Measurements from ENCODE around the gene TYR. TPM values are rescaled to one million over a fixed set of nuclear protein-coding genes. Genes with fewer than 3 reads are reported as not detected.

The TYR gene
- total RNA-seq, 1 donor from 2014 or later = not detected

DNA sequence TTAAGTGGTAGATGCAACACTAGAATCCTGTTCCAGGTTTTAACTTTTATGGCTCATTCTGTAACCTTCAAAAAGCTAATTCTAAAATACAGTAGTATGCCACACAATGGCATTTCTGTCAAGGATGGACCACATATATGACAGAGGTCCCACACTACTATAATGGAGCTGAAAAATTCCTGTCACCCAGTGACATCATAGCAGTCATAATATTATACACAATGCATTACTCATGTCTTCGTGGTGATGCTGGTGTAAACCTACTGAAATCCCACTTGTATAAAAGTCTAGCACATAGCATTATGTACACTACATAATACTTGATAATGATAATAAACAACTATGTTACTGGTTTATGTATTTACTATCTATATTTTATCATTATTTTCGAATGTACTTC lies 12.1 kb downstream of the TYR start:
- Histone ChIP-seq H3K27me3 (ENCODE audit: control insufficient read depth, insufficient read depth, low read length) (no peaks in the 10 kb centered on the region), H3K36me3 (ENCODE audit: control insufficient read depth, insufficient read depth, low read length) (no peaks in the 10 kb centered on the region), H3K4me3 (ENCODE audit: low read depth, low read length) (no peak overlapping the region)
- TF ChIP-seq, protein P1, sequence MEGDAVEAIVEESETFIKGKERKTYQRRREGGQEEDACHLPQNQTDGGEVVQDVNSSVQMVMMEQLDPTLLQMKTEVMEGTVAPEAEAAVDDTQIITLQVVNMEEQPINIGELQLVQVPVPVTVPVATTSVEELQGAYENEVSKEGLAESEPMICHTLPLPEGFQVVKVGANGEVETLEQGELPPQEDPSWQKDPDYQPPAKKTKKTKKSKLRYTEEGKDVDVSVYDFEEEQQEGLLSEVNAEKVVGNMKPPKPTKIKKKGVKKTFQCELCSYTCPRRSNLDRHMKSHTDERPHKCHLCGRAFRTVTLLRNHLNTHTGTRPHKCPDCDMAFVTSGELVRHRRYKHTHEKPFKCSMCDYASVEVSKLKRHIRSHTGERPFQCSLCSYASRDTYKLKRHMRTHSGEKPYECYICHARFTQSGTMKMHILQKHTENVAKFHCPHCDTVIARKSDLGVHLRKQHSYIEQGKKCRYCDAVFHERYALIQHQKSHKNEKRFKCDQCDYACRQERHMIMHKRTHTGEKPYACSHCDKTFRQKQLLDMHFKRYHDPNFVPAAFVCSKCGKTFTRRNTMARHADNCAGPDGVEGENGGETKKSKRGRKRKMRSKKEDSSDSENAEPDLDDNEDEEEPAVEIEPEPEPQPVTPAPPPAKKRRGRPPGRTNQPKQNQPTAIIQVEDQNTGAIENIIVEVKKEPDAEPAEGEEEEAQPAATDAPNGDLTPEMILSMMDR (IDR thresholded peaks at IDR 0.05; ENCODE audit: insufficient read depth, low read length, severe bottlenecking) = no peak
- no peak for DNase-seq (ENCODE audit: low read depth)
- FAIRE-seq = no peak

DNA sequence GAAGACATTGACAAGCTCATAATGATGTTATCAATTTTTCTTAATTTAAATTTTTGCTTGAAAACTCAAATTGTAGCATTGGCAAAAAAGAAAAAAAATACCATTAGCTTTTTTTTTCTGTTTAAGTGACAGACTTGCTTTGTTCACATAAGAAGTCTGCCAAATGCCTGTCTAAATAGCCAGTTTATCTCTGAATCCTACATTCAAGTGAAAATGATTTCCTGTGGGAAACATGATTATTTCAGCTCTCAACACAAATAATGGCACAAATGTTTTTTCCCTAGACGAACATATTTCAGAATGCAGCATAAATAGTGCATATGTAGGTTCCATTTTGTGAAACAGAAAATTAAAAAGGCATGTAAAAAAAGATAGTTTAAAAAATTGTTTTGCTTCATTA lies 23.5 kb downstream of the TYR start:
- FAIRE-seq = no peak
- no peaks in the 10 kb centered on the region for H3K27me3 ChIP-seq (ENCODE audit: control insufficient read depth, insufficient read depth, low read length)
- no peaks in the 10 kb centered on the region for H3K36me3 ChIP-seq (ENCODE audit: control insufficient read depth, insufficient read depth, low read length)
- TF ChIP-seq, protein P1 (IDR thresholded peaks at IDR 0.05; ENCODE audit: insufficient read depth, low read length, severe bottlenecking) = no peak
- DNase-seq (ENCODE audit: low read depth) = no peak
- H3K4me3 ChIP-seq (ENCODE audit: low read depth, low read length) = no peak overlapping the region

DNA sequence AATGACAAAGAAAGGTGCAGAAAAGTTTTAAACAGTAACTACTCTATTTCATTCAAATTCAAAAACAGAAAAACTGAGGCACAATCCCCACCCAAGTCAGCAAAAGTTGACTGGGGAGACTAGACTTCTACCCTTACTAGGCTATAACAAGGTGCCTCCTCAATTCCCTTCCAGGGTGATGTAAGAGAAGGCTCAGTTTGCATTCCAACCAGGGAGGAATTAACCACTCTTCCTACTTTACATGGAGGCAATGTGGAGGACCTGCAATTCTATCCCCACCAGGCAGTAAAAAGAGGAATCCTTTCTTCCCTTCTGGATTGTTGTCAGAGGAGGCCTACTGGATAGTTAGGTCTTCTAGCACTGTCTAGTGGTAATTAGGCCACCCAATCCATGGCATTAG lies 26.1 kb downstream of the TYR start:
- FAIRE-seq (no peak), DNase-seq (ENCODE audit: low read depth) (no peak)
- TF ChIP-seq, protein P1 (IDR thresholded peaks at IDR 0.05; ENCODE audit: insufficient read depth, low read length, severe bottlenecking) = no peak

DNA sequence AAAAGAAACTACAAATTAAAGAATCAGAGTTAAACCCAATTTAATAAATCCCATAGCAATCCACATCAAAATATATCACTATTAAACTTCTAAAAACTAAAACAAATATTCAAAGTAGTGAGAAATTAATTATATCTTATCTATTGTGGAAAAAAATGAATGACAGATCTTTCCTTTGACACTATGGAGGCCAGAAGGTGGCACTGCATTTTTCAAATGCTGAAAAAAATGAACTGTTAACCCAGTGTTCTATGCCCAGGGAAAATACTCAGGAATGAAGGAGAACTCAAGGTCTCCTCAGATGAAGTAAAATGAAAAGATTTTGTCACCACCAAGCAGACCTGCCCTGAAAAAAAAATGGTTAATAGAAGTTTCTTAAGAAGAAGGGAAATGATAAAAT lies 27.7 kb downstream of the TYR start:
- no peak for FAIRE-seq
- Histone ChIP-seq H3K27me3 (ENCODE audit: control insufficient read depth, insufficient read depth, low read length) (no peaks in the 10 kb centered on the region), H3K36me3 (ENCODE audit: control insufficient read depth, insufficient read depth, low read length) (no peaks in the 10 kb centered on the region), H3K4me3 (ENCODE audit: low read depth, low read length) (no peak overlapping the region)
- TF ChIP-seq, protein P1 (IDR thresholded peaks at IDR 0.05; ENCODE audit: insufficient read depth, low read length, severe bottlenecking) = no peak
- DNase-seq (ENCODE audit: low read depth) = peak; percentile 12

More for the DNA sequence above, 26.1 kb downstream of the TYR start:
- Histone ChIP-seq H3K36me3 (ENCODE audit: control insufficient read depth, insufficient read depth, low read length) (no peaks in the 10 kb centered on the region), H3K4me3 (ENCODE audit: low read depth, low read length) (no peak overlapping the region), H3K27me3 (ENCODE audit: control insufficient read depth, insufficient read depth, low read length) (no peaks in the 10 kb centered on the region)

DNA sequence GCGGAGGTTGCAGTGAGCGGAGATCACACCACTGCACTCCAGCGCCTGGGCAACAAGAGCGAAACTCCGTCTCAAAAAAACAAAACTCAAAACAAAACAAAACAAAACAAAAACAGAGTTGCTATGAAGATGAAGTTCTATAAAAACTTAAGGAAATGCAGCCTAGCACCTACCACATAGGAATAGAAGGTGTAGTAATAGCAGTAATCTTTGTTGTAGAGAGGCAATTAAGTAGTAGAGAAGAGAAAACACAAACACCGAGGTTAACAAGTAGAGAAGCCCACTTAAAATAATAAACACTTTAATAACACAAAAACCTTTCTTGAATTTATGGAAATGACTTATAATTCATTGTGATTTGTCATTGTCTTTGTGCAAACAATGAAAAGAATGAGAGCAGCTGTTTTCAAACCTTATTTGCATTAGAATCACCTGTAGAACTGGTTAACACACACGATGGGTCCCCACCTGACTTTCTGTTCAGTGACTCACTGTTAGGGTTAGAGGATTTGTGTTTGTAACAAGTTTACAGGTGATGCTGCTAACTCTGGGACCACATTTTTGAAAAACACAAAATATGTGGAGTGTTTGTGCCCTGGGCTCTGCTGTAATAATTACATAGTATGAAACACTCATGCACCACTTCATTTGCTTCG lies 43.1 kb downstream of the TYR start:
- Histone ChIP-seq H3K4me3 (ENCODE audit: low read depth, low read length) (no peak overlapping the region), H3K27me3 (ENCODE audit: control insufficient read depth, insufficient read depth, low read length) (no peaks in the 10 kb centered on the region), H3K36me3 (ENCODE audit: control insufficient read depth, insufficient read depth, low read length) (no peaks in the 10 kb centered on the region)
- peak; percentile 6 for DNase-seq (ENCODE audit: low read depth)
- TF ChIP-seq, protein P1 (IDR thresholded peaks at IDR 0.05; ENCODE audit: insufficient read depth, low read length, severe bottlenecking) = no peak
- FAIRE-seq = no peak

DNA sequence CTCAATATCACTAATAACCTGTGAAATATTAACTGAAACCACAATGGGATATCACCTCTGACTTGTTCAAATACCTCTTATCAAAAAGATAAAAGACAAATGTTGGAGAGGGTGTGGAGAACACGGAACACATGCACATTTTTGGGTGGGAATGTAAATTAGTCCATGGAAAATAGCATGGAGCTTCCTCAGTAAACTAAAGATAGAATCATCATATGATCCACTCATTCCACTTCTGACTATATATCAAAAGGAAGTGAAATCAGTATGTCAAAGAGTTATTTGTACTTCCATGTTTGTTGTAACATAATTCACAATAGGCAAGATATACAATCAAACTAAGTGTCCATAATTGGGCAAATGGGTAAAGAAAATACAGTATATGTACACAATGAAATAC lies 57.4 kb downstream of the TYR start:
- FAIRE-seq (no peak), DNase-seq (ENCODE audit: low read depth) (no peak)
- Histone ChIP-seq H3K4me3 (ENCODE audit: low read depth, low read length) (no peak overlapping the region), H3K27me3 (ENCODE audit: control insufficient read depth, insufficient read depth, low read length) (no peaks in the 10 kb centered on the region), H3K36me3 (ENCODE audit: control insufficient read depth, insufficient read depth, low read length) (no peaks in the 10 kb centered on the region)
- TF ChIP-seq, protein P1 (IDR thresholded peaks at IDR 0.05; ENCODE audit: insufficient read depth, low read length, severe bottlenecking) = no peak
